Measurements from ENCODE around the gene MAP4K3. TPM values are rescaled to one million over a fixed set of nuclear protein-coding genes. Genes with fewer than 3 reads are reported as not detected.

The MAP4K3 gene
- total and polyA plus RNA-seq, 3 donors from 2014 or later: 37.6 to 59.6 (median 58.8) TPM

Small RNA genes lying within 50 kb of the gene (small RNA-seq; reads per million reads assigned to genes)
- 0 reads per million in 2 donors for gene RF00272

Other genes with a start within 250 kb of the MAP4K3 start
- 1 to 10 TPM; 2.3 to 4.2 TPM for gene CDKL4, start 193.3 kb downstream of the MAP4K3 start, total RNA-seq
- 3.9 TPM for gene CDKL4, start 193.3 kb downstream of the MAP4K3 start, polyA plus RNA-seq (ENCODE audit: insufficient read depth, low read depth, low replicate concordance)
- 1 to 10 TPM; 3.4 to 5.7 TPM for gene TMEM178A, start 228.6 kb upstream of the MAP4K3 start, total RNA-seq
- gene TMEM178A, start 228.6 kb upstream of the MAP4K3 start, polyA plus RNA-seq (ENCODE audit: insufficient read depth, low read depth, low replicate concordance): 1.9 TPM